Mammary epithelial cell (primary cell): ENCODE measurements around the gene MAP3K5.

Experiments
- EZH2 ChIP-seq: IDR thresholded peaks from 2 replicates; pipeline ENCODE4 v1.6.1; 2012; ENCODE audit warnings: low read length, inconsistent platforms, borderline replicate concordance
- TF ChIP-seq, protein P1 (sequence below), 2 donors: IDR thresholded peaks in 1 of 2; conservative IDR thresholded peaks in 1 of 2; 2 replicates each; pipeline ENCODE4 v1.5.1; 2011 to 2012; ENCODE audit warnings: inconsistent platforms in 2 of 2, low read length in 2 of 2, mild to moderate bottlenecking in 2 of 2, control low read depth in 1 of 2, low read depth in 1 of 2; ENCODE audit not compliant: insufficient read depth in 1 of 2; ENCODE audit errors: extremely low read depth in 1 of 2

DNA sequence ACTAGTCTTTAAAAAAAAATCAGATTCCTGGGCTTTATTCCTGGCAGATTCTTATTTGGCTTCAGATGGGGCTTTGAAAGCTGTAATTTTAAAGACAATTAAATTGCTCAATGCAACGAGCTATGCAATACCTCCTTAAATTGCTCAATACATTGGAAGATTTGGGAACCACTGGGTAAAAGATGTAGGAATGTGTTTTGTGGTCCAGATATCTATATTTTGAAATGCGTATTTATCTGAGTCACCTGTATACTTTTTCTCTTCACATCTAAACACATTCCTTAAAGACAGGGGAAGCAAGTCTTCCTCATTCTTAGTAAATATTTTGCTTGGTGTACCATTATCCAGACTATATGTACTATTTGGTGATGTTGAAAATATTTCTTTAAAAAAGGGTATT, 212.5 kb downstream of the MAP3K5 start:
- no peak for TF ChIP-seq EZH2
- TF ChIP-seq, protein P1, sequence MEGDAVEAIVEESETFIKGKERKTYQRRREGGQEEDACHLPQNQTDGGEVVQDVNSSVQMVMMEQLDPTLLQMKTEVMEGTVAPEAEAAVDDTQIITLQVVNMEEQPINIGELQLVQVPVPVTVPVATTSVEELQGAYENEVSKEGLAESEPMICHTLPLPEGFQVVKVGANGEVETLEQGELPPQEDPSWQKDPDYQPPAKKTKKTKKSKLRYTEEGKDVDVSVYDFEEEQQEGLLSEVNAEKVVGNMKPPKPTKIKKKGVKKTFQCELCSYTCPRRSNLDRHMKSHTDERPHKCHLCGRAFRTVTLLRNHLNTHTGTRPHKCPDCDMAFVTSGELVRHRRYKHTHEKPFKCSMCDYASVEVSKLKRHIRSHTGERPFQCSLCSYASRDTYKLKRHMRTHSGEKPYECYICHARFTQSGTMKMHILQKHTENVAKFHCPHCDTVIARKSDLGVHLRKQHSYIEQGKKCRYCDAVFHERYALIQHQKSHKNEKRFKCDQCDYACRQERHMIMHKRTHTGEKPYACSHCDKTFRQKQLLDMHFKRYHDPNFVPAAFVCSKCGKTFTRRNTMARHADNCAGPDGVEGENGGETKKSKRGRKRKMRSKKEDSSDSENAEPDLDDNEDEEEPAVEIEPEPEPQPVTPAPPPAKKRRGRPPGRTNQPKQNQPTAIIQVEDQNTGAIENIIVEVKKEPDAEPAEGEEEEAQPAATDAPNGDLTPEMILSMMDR (conservative IDR thresholded peaks at IDR 0.05 in 1 of 2, IDR thresholded peaks at IDR 0.05 in 1 of 2; ENCODE audit: extremely low read depth in 1 of 2, insufficient read depth in 1 of 2, low read depth in 1 of 2, low read length in 2 of 2), result no peak
